ENCODE measurements around the gene CDC45. TPM values are rescaled to one million over a fixed set of nuclear protein-coding genes. Genes with fewer than 3 reads are reported as not detected.
A peak's percentile ranks its signal among the peaks of the same experiment; 100 is the strongest.
"Not testable (repeated sequence)": the region's sequence is repeated elsewhere in the genome, so short reads cannot be mapped to it uniquely, and the experiment has no call there.

The CDC45 gene
- total RNA-seq, 2 donors from 2014 or later: 0.99 TPM; not detected in 1

DNA sequence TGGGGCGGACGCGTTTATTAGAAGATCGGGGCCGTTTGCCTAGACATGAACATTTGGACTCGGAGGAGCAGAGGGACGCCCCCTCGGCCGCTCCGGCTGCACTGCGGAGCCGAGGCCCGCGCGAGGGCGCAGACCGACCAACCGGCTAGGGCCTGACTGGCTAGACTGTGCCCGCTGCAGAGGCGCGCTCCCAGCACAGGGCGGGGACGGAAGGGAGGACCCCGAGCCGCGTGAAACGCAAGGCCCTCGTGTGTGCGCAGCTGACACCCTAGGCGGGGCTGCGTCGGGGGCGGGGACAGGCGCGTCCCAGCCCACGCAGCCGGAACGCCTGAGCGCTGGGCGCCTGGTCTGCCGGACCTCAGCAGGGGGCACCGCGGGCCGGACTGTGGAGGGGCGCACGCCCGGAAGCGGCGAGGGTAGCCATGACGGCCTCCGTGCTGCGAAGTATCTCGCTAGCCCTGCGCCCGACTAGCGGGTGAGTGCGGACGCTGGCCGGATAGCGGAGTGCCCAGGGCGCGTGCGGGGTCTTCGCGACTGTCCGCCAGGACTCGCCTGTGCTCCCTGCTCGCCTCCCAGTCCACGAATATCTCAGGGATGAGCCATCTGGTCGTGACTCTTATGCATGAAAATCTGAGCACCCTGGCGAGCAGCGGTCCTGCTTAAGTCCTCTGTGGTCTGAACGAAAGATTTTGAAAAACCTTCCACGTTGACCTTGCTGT lies 47.4 kb upstream of the CDC45 start, which contains the start of gene MRPL40:
TSS of gene MRPL40 (plus strand) at position 413 of the 719 bp plus-strand sequence. CDS start at position 423, 10 bp downstream.
- Histone ChIP-seq H3K9me3 (no peaks in the 10 kb centered on the region), H3K27me3 (replicated peaks; ENCODE audit: insufficient read depth) (no peaks in the 10 kb centered on the region), H3K4me3 (peak within 1 kb of the TSS; percentile 95), H3K4me1 (ENCODE audit: control insufficient read depth in 1 of 2, low read depth in 2 of 2) (peaks cover 12 to 33% of the 10 kb centered on the region in 2 donors), H3K36me3 (peaks cover 13% of the 10 kb centered on the region), H3K27ac (peak within 1 kb of the TSS; percentile 91 to 94)
- DNase-seq (ENCODE audit: low spot score) (peak; percentile 58), ATAC-seq (ENCODE audit: insufficient number of reproducible peaks, low FRiP score, low read depth) (peak; percentile 89)
- TF ChIP-seq, protein P1, sequence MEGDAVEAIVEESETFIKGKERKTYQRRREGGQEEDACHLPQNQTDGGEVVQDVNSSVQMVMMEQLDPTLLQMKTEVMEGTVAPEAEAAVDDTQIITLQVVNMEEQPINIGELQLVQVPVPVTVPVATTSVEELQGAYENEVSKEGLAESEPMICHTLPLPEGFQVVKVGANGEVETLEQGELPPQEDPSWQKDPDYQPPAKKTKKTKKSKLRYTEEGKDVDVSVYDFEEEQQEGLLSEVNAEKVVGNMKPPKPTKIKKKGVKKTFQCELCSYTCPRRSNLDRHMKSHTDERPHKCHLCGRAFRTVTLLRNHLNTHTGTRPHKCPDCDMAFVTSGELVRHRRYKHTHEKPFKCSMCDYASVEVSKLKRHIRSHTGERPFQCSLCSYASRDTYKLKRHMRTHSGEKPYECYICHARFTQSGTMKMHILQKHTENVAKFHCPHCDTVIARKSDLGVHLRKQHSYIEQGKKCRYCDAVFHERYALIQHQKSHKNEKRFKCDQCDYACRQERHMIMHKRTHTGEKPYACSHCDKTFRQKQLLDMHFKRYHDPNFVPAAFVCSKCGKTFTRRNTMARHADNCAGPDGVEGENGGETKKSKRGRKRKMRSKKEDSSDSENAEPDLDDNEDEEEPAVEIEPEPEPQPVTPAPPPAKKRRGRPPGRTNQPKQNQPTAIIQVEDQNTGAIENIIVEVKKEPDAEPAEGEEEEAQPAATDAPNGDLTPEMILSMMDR (IDR thresholded peaks at IDR 0.05): no peak

DNA sequence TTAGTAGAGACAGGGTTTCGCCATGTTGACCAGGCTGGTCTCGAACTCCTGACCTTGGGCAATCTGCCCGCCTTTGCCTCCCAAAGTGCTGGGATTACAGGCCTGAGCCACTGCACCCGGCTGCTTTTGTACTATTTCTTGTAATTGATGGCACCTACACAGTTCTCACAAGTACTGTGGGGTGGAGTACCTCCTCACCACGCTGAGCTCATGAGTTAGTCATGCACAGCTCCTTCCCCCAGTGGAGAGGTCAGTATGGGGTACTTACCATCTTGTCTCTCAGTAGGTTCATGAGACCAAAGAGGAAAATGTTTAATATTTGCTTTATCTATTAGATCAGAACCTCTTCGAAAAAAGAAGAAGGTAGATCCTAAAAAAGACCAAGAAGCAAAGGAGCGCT lies 45.3 kb upstream of the CDC45 start:
- no peak for DNase-seq (ENCODE audit: low spot score)
- no peak overlapping the region for H3K4me3 ChIP-seq
- no peak for ATAC-seq (ENCODE audit: insufficient number of reproducible peaks, low FRiP score, low read depth)

DNA sequence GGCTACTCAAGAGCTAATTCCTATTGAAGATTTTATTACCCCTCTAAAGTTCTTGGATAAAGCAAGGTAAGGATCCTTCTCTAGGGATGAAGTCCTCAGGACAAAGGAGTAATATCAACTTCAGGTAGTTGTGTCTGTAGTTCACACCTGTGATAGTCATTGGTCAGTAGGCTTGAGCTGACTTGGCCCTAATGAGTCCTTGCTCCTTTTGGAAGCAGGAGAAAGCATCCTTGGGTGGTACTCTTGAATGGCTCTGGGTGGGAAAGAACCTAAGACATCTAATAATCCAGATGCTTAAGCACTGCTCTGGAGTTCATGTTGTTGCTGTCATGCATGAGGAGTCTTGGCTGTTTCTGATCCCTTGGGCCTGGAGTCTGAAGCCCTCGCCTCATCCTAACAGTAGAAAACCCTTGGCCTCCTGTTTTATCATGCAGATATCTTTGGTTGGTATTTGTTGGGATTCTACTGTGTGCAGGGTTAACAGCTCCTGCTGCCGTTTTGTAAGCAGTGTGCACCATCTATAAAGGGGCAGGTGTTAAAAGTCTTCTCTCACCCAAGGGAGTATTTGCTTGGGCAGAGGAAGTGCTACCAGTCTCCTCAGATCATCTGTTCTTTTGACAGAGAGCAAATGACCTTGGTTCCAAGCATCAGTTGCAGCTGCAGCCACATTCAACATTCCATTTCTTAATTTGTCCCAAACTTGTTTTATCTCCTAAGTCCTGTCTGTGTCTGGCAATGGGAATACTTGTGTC lies 44.7 kb upstream of the CDC45 start:
- Histone ChIP-seq H3K27me3 (replicated peaks; ENCODE audit: insufficient read depth) (no peaks in the 10 kb centered on the region), H3K4me3 (no peak overlapping the region), H3K36me3 (peaks cover 13% of the 10 kb centered on the region), H3K9me3 (no peaks in the 10 kb centered on the region), H3K4me1 (ENCODE audit: control insufficient read depth in 1 of 2, low read depth in 2 of 2) (peaks cover 8 to 19% of the 10 kb centered on the region in 2 donors), H3K27ac (no peak overlapping the region)
- ATAC-seq (ENCODE audit: insufficient number of reproducible peaks, low FRiP score, low read depth) (no peak), DNase-seq (ENCODE audit: low spot score) (no peak)
- TF ChIP-seq, protein P1 (IDR thresholded peaks at IDR 0.05): no peak

More for the DNA sequence above, 45.3 kb upstream of the CDC45 start:
- no peak overlapping the region for H3K27ac ChIP-seq
- peaks cover 12 to 23% of the 10 kb centered on the region in 2 donors for H3K4me1 ChIP-seq (ENCODE audit: control insufficient read depth in 1 of 2, low read depth in 2 of 2)
- no peaks in the 10 kb centered on the region for H3K9me3 ChIP-seq
- no peaks in the 10 kb centered on the region for H3K27me3 ChIP-seq (replicated peaks; ENCODE audit: insufficient read depth)
- peaks cover 13% of the 10 kb centered on the region for H3K36me3 ChIP-seq
- TF ChIP-seq, protein P1 (IDR thresholded peaks at IDR 0.05): no peak

DNA sequence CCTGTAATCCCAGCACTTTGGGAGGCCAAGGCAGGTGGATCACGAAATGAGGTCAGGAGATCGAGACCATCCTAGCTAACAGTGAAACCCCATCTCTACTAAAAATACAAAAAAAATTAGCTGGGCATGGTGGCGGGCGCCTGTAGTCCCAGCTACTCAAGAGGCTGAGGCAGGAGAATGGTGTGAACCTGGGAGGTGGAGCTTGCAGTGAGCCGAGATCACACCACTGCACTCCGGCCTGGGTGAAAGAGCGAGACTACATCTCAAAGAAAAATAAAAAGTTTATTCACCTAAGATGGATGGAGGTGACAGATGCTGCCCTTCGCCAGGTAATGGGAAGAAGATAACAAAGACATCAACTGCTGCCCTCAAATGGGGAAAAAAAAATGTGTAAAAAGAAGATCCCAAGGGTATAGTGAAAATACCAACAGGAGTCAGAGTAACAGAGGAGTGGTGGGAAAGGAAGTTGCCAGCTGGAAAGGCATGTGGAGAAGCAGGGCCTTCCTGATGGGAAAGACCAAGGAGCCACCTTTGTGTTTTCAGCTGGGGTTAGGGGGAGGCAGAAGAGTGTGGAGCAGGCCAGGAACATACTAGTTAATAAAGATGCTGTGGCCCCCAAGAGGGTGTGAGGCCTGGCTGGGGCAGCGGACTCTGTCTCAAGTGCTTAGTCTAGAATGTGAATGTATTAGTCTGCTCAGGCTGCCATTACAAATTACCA lies 43.1 kb upstream of the CDC45 start:
- H3K4me3 ChIP-seq; DNase-seq (ENCODE audit: low spot score): not testable (repeated sequence)

DNA sequence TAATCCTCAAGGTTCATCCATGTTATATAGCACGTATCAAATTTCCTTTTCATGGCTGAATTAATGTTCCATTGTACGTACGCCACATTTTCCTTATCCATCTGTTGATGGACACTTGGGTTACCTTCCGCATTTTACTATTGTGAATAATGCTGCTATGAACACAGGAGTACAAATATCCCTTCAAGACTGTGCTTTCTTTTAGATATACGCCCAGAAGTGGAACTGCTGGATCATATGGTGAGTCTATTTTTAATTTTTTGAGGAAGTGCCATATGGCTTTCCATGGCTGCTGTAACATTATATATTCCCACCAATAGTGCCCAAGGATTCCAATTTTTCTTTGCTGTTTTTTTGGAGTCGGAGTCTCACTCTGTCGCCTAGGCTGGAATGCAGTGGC lies 41.4 kb upstream of the CDC45 start:
- H3K4me1 ChIP-seq (ENCODE audit: control insufficient read depth in 1 of 2, low read depth in 2 of 2): peaks cover 0 to 3% of the 10 kb centered on the region in 2 donors
- H3K36me3 ChIP-seq: peaks cover 13% of the 10 kb centered on the region
- TF ChIP-seq, protein P1 (IDR thresholded peaks at IDR 0.05): no peak
- no peaks in the 10 kb centered on the region for H3K27me3 ChIP-seq (replicated peaks; ENCODE audit: insufficient read depth)
- H3K4me3 ChIP-seq: no peak overlapping the region
- no peak overlapping the region for H3K27ac ChIP-seq
- no peaks in the 10 kb centered on the region for H3K9me3 ChIP-seq
- DNase-seq (ENCODE audit: low spot score): no peak
- ATAC-seq (ENCODE audit: insufficient number of reproducible peaks, low FRiP score, low read depth): no peak

More for the DNA sequence above, 43.1 kb upstream of the CDC45 start:
- not testable (repeated sequence) for ATAC-seq (ENCODE audit: insufficient number of reproducible peaks, low FRiP score, low read depth); H3K27ac ChIP-seq; H3K4me1 ChIP-seq (ENCODE audit: control insufficient read depth in 1 of 2, low read depth in 2 of 2); H3K27me3 ChIP-seq (replicated peaks; ENCODE audit: insufficient read depth); H3K9me3 ChIP-seq
- peaks cover 13% of the 10 kb centered on the region for H3K36me3 ChIP-seq
